Activated effector memory CD4-positive, alpha-beta T cell treated with Interleukin-2 at 50 U/mL for 16 hours (primary cell): ENCODE measurements around the gene PRKG1.
"Not testable (repeated sequence)": the region's sequence is repeated elsewhere in the genome, so short reads cannot be mapped to it uniquely, and the experiment has no call there.

Experiments used
- DNase-seq: peaks from one replicate; pipeline ENCODE4 v3.0.0-alpha.2; 2020

The PRKG1 gene

GRCh38 chr10:51119441-51119840 is 45.2 kb downstream of the PRKG1 start:
- DNase-seq = no peak

GRCh38 chr10:51121861-51122260 is 47.6 kb downstream of the PRKG1 start:
- no peak for DNase-seq

DNA sequence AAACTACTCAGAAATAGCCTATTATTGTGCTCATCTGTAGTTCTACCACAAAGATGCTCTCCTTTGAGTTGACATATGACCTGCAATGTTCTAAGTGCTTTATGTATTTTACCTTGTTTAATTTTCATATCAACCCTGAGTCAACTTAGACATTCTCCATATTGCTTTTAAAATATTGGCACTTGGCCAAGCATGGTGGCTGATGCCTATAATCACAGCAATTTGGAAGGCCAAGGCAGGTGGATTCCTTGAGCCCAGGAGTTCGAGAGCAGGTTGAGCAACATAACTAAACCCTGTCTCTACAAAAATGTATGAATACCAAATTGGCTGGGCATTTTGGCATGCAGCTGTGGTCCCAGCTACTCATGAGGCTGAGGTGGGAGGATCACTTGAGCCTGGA is 50.6 kb downstream of the PRKG1 start:
- DNase-seq = no peak

- DNase-seq = no peak
Observed at GRCh38 chr10:51125518-51125917, 51.2 kb downstream of the PRKG1 start.

DNA sequence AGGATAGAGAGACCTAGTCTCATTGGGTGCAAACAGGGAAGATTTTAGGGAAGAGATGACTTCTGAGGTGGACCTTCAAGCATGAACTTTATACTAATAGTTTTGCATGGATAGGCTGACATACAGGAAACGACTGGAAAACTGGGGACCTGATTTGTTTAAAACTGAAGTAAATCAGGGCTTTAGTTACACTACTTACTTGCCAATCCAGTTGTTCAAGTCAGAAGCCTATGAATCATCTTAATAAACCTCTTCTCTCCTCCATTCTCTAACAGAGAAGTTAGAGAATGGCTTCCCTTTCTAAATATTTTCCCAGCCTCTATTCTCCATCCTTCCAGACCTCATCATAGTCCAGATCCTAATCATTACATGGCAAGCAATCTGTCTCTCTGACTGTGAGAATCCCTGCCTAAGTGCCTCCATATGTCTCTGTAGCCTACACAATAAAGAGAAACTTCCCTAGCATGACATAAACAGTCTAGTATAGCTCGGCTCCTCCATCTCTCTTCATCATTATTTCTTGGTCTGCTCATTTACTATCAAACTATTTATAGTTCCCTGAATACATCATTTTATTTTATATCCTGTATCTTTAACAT is 55.8 kb downstream of the PRKG1 start:
- DNase-seq = no peak

GRCh38 chr10:51137756-51138529 is 63.7 kb downstream of the PRKG1 start:
- DNase-seq = no peak

DNA sequence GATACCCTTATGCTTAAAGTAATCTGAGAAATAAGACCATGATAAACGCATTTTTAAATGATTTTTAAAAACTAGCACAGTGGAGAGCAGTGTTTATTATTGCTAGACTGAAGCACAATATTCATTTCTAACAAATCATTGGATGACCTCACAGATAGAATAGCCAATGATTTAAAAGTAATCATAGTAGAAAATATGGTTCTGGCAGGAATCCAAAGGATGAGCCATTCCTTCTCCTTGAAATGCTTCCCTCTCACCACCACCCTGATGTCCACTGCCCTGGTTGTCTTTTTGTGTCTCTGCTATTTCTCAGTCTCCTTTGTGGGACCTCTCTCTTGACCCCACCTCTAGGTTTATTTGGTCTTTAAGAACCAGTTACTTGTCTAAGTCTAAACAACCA is 64.9 kb downstream of the PRKG1 start:
- DNase-seq = no peak

- no peak for DNase-seq
Observed at GRCh38 chr10:51141010-51141409, 66.7 kb downstream of the PRKG1 start.

- no peak for DNase-seq
Observed at GRCh38 chr10:51144161-51144781, 70.0 kb downstream of the PRKG1 start.

DNA sequence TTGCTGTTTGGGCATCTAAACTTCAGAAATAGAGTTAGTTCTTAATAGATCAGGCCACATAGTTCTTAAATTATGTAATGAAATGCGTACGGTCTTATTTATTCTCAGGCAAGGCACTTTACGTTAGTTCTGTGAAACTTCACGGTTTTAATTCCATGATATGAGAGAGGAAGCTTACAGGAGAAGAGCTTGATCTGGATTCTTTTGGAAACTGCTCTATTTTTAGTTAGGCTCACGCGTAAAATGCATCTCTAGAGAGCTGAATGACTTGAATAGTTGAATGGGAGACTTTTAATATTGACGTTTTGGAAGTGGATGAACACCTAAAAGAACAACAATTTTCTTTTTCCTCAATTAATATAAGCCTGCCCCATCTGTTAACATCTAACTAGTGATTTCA is 71.1 kb downstream of the PRKG1 start:
- DNase-seq = no peak

DNA sequence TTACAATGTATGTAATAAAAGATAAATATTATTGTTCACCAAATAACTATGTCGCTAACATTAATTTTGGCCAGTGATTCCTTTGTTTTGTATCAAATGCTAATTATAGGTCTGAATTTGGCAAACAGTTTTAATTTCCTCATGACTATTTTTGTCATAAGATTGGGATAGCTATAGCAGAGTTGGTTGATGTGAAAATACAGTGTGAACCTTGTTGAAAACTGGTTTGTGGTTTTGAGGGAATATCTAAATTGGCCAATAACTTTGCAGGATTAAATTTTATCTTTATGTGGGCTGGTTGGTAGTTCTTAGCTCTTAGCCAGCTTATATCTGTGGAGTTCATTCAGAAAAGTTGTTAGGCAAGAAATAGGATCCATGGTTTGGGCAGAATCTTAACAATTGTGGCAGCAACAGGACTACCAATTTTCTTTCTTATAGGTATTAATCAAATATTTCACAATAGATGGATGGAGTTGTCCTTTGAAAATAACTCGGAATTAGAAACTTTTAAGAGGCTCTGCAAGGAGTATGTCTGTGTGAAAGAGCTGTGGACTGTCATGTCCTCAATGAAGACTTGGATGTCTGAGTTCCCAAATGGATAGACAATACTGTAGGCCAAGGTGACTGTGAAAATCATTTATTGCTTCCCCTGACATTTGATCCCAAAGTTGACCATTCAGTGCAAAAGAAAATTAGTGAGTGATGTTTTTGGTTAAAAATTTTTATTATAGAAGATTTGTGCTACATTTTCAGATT is 73.5 kb downstream of the PRKG1 start:
- DNase-seq = no peak

DNA sequence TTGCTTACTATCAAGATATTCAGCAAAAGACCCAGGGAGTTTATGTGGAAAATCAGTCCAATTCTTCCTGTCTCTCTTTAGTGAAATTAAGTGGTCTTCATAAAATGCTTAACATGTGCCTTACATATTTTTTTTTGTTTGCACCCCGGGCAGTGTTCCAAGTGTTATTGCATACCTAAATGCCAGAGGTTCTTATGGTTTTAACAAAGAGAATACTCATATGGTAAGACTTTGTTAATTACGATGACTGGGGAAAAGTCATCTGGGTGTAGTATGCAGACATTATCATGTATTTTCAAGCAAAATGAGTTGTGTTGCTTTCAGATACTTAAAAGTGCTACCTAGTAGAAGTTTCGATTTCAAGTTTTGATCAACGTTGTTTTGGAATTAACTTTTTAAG is 82.6 kb downstream of the PRKG1 start:
- DNase-seq = no peak

DNA sequence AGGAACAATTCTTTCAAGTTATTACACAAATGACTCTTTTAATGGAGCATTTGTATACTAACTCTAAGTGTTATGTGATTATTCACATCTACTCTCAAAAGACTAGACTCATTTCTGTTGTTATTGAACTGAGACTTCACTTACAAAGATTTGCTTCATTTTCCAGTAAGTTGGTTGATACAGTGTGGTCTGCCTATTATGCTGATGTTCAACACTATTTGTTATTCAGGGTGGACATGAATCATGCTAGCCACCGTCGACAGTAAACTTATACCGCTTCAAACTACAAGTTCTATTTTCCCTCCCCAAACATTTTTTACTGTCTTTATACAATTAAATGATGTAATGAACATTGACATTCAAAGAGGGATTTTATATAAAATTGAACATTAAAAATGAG is 84.5 kb downstream of the PRKG1 start:
- DNase-seq = no peak

GRCh38 chr10:51159841-51160240 is 85.6 kb downstream of the PRKG1 start:
- no peak for DNase-seq

GRCh38 chr10:51162002-51162401 is 87.7 kb downstream of the PRKG1 start:
- DNase-seq = no peak

DNA sequence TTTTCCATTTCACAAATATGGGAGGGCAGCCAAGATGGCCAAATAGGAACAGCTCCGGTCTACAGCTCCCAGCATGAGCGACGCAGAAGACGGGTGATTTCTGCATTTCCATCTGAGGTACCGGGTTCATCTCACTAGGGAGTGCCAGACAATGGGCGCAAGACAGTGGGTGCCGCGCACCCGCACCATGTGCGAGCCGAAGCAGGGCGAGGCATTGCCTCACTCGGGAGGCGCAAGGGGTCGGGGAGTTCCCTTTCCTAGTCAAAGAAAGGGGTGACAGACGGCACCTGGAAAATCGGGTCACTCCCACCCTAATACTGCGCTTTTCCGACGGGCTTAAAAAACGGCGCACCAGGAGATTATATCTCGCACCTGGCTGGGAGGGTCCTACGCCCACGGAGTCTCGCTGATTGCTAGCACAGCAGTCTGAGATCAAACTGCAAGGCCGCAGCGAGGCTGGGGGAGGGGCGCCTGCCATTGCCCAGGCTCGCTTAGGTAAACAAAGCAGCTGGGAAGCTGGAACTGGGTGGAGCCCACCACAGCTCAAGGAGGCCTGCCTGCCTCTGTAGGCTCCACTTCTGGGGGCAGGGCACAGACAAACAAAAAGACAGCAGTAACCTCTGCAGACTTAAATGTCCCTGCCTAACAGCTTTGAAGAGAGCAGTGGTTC is 89.2 kb downstream of the PRKG1 start:
- not testable (repeated sequence) for DNase-seq

- no peak for DNase-seq
Observed at GRCh38 chr10:51168086-51168815, 94.0 kb downstream of the PRKG1 start.

DNA sequence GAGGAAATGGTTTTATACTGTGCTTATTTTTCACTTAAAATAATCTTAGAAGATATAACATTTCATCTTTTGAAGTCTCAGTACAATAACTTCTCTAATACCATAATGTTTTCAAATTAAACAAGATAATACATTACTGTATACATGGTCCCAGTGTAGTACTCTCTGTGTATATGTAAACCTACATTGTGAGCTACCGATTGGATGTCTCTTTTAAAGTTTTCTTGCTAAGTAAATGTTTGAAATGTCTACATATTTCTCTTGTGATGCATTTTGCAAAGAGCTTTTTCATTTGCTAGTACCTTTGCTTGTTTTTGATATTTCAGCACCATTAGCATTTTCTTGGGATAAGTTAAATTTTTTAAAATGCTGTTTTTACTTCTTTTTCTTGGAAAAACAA is 94.8 kb downstream of the PRKG1 start:
- no peak for DNase-seq

- DNase-seq = no peak
Observed at GRCh38 chr10:51170518-51171245, 96.4 kb downstream of the PRKG1 start.

- no peak for DNase-seq
Observed at GRCh38 chr10:51171946-51172345, 97.7 kb downstream of the PRKG1 start.

DNA sequence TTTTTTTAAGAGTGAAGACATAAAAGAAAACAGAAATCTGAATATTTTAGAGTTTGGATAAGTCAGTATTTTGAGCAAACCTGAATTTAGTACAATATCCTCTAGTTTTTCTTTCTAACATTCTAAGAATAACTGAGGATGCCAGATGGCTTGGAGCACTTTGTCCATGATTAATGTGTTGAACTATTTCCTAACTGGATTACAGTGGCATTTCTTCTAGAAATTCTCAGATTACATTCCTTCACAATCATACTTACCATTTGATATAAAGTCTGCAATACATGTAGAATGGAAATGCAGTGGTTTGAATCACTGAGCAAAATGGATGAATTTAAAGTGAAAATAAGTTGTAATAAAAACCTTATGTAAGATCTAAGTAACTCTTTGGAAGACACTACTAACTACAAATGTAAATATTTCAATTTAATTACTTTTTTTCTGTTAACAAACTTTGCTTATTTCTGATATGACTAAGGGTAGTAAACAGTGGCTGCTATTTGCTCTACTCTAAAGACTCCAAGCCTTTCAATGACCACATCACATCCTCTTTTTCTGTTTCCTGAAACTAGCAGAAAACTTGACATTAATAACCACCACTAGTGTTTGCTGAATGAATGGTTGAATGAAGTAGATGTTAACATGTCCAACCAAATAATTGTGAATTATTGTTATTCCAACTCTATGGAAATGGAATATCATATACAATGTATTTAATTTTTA is 102.8 kb downstream of the PRKG1 start:
- no peak for DNase-seq
